DMS 273 treated with DMSO at 0.1 percent for 48 hours (cell line): Measurements from ENCODE around the gene NPRL2.

Experiments
- DNase-seq: peaks from one replicate; lab custom pipeline; 2025; lab: John Stamatoyannopoulos, UW

The NPRL2 gene

GRCh38 chr3:50304601-50305000 lies 46.0 kb downstream of the NPRL2 start:
- DNase-seq = no peak

- no peak for DNase-seq
Observed at GRCh38 chr3:50303013-50303815, 47.4 kb downstream of the NPRL2 start, which contains the start of gene HYAL1. HYAL1 (minus strand) TSS chr3:50303574; CDS start chr3:50302956, 618 bp downstream.

DNA sequence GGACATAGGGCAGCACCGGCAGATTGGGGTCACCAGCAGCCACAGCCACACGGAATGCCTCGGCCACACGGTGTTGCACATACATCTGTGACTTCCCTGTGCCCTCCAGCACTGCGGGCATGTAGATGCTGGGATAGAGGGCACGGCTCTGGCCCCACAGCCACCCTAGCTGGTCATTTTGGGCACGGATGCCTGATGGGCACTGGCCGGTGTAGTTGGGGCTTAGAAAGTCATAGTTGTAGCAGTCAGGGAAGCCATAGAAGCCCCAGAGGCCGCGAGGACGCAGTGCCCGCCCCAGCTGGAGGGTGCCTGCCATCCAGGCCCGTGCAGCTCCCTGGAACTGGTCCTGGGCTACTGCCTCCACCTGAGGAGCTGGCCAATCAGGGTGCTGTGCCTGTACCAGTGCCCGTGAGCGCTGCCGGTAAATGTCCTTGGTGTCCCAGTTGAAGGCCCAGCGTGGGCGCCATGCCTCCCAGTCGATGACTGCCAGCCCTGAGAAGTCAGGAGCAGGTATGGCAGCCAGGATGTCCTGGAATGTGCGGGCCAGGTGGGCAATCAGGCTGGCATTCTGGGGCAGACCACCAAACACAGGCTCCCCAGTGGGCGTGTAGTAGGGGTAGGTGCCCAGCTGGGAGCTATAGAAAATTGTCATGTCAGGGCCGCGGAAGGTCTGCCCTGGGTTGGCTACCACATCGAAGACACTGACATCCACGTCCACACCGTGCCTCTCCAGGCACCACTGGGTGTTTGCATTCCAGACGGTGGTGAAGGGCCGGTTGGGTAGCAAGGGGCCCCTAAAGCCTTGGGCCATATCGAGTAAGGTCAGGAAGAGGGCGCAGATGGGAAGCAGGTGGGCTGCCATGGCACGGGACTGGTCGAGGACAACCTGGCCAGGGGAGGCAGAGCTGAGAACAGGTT lies 48.2 kb downstream of the NPRL2 start:
- DNase-seq = no peak

- no peak for DNase-seq
Observed at GRCh38 chr3:50300681-50301254, 49.8 kb downstream of the NPRL2 start.

GRCh38 chr3:50299929-50300680 lies 50.5 kb downstream of the NPRL2 start:
- peak; percentile 23 for DNase-seq

GRCh38 chr3:50299638-50299928 lies 51.0 kb downstream of the NPRL2 start:
- no peak for DNase-seq

DNA sequence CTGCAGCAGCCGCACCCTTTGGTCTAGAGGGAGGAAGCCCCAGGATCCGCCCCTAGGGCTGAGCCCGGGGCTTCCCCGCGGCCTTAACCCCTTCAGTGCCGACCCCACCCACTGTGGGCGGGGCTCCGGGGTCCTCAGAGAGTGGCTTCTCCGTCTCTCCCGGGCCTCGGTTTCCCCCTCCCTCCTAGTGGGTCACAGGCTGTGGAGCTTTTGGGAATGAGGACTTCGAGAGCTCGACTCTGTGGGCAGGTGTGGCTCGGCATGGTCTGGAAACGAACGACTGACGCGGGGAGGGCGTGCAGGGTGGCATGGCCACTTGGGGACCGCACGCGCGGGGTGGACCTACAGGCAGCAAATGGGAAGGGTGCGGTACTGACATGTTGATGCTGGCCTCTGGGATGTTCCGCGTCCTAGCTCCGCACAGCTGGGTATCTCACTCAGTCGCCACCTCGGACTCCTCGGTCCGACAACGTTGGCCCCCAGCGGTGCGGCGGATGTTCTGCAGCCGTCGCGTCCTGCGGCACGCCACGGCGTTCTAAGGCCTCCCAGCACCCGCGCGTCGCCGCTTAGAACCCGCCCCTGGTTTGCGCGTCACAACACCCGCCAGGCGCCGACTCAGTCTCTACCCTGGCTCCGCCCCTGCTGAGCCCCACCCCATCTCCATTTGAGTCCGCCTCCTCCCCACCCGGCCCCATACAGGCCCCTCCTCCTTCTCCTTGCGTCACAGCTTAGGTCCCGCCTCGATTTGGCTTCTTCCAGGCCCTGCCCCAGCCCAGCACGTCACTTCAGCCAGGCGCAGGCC lies 51.5 kb downstream of the NPRL2 start, which contains the start of the genes HYAL3 and NAA80:
Gene HYAL3 (minus strand): TSS at position 570 of the 802 bp plus-strand sequence. CDS start 3,803 bp downstream, outside the sequence.
Gene NAA80 (minus strand): TSS at position 570 of the 802 bp plus-strand sequence. CDS start 1,942 bp downstream, outside the sequence.
- DNase-seq = peak; percentile 91

GRCh38 chr3:50297896-50298725 lies 52.5 kb downstream of the NPRL2 start:
- DNase-seq = no peak

- no peak for DNase-seq
Observed at GRCh38 chr3:50297384-50297775, 53.2 kb downstream of the NPRL2 start.
